ENCODE data around the gene TTF2. TPM values are rescaled to one million over a fixed set of nuclear protein-coding genes. Genes with fewer than 3 reads are reported as not detected.

TTF2 gene
- total RNA-seq, 1 donor from 2014 or later: 19.3 TPM

DNA sequence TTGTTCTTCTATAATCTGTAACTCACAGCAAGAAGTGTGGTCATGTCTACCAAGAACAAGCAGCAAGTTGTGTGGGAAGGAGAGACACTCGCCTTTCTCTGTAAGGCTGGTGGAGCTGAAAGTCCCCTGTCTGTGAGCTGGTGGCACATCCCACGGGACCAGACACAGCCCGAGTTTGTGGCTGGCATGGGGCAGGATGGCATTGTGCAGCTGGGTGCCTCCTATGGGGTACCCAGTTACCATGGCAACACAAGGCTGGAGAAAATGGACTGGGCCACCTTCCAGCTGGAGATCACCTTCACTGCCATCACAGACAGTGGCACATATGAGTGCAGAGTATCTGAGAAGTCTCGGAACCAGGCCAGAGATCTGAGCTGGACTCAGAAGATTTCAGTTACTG is 43.1 kb upstream of the TTF2 start:
- no peak for DNase-seq
- Mint-ChIP-seq H3K9me3 (ENCODE audit: unreplicated experiment) (peaks cover 2% of the 10 kb centered on the region), H3K4me3 (ENCODE audit: unreplicated experiment) (no peak overlapping the region), H3K4me1 (ENCODE audit: low read depth, unreplicated experiment) (peaks cover 8% of the 10 kb centered on the region), H3K27me3 (ENCODE audit: unreplicated experiment) (no peaks in the 10 kb centered on the region), H3K36me3 (ENCODE audit: unreplicated experiment) (no peaks in the 10 kb centered on the region), H3K27ac (ENCODE audit: unreplicated experiment) (no peak overlapping the region)
- TF ChIP-seq, protein P1, sequence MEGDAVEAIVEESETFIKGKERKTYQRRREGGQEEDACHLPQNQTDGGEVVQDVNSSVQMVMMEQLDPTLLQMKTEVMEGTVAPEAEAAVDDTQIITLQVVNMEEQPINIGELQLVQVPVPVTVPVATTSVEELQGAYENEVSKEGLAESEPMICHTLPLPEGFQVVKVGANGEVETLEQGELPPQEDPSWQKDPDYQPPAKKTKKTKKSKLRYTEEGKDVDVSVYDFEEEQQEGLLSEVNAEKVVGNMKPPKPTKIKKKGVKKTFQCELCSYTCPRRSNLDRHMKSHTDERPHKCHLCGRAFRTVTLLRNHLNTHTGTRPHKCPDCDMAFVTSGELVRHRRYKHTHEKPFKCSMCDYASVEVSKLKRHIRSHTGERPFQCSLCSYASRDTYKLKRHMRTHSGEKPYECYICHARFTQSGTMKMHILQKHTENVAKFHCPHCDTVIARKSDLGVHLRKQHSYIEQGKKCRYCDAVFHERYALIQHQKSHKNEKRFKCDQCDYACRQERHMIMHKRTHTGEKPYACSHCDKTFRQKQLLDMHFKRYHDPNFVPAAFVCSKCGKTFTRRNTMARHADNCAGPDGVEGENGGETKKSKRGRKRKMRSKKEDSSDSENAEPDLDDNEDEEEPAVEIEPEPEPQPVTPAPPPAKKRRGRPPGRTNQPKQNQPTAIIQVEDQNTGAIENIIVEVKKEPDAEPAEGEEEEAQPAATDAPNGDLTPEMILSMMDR (IDR thresholded peaks at IDR 0.05; ENCODE audit: partially characterized antibody, unreplicated experiment): no peak

DNA sequence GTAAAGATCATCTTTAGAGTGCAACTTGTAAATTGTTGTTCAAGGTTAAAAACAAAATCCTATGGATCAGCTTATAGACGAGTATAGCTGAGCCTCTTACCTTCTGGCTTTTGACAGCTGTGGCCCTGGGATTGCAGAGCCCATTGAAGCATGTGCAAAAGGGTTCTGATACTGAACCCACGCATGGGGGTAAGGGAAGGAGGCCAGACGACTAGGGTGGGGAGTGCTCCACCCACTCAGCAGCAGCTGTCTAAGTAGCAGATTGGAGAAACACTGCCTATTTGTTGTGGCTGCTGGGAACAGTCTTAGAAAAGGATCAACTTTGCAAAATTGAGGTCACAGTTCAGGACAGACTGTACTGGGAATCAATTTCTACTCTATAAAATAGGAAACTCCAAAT is 42.5 kb upstream of the TTF2 start:
- Mint-ChIP-seq H3K4me3 (ENCODE audit: unreplicated experiment) (no peak overlapping the region), H3K4me1 (ENCODE audit: low read depth, unreplicated experiment) (peaks cover 8% of the 10 kb centered on the region), H3K36me3 (ENCODE audit: unreplicated experiment) (no peaks in the 10 kb centered on the region), H3K27me3 (ENCODE audit: unreplicated experiment) (no peaks in the 10 kb centered on the region), H3K9me3 (ENCODE audit: unreplicated experiment) (peaks cover 2% of the 10 kb centered on the region), H3K27ac (ENCODE audit: unreplicated experiment) (no peak overlapping the region)
- DNase-seq: no peak
- TF ChIP-seq, protein P1 (IDR thresholded peaks at IDR 0.05; ENCODE audit: partially characterized antibody, unreplicated experiment): no peak

DNA sequence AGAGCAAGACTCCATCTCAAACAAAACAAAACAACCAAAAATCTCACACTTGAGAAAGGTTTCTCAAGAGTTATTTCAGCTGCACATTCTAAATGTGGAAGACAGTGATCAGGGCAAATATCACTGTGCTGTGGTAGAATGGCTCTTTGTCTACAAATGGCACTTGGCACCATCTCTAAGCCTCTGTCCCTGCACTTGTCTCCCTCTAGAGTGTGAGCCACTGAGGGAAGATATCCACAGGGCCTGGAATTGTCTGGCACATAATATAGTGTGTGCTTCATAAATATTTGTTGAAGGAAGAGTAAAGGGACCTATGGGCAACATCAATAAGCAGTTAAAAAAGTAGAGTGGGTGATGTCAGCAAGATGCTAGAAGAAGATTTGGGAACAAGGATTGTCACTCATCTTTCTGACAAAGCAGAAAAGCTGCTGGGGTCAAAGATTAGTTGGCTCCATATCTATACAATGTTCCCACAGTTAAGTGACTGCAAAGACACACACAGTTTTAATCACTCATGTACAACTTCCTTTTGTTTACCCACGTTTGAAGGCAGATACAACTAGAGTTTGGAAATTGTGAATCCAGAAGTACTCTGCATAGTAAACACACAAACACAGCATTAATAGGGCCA is 39.5 kb upstream of the TTF2 start:
- Mint-ChIP-seq H3K4me1 (ENCODE audit: low read depth, unreplicated experiment) (peaks cover 8% of the 10 kb centered on the region), H3K27ac (ENCODE audit: unreplicated experiment) (no peak overlapping the region), H3K9me3 (ENCODE audit: unreplicated experiment) (peaks cover 2% of the 10 kb centered on the region), H3K36me3 (ENCODE audit: unreplicated experiment) (no peaks in the 10 kb centered on the region), H3K4me3 (ENCODE audit: unreplicated experiment) (no peak overlapping the region), H3K27me3 (ENCODE audit: unreplicated experiment) (no peaks in the 10 kb centered on the region)
- DNase-seq: no peak
- TF ChIP-seq, protein P1 (IDR thresholded peaks at IDR 0.05; ENCODE audit: partially characterized antibody, unreplicated experiment): no peak

DNA sequence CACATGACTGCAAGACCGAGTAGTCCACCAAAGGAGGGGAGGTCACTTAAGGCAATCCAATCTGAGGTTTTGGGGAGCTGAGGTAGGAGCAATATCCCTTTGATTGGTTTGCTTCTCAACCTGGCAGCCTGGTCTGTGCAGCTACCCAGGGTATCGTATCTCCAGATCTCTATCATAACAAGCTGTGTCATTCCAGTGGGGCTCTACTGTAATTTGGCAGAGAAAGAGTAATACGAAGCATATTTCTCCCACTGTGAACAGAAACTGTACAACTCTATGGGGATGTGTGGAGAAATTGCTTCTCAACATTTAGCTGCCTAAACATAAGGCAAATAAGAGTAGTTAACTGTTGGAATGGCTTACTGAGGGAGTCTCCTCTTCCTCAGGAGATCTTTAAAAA is 38.0 kb upstream of the TTF2 start:
- Mint-ChIP-seq H3K4me1 (ENCODE audit: low read depth, unreplicated experiment) (peaks cover 8% of the 10 kb centered on the region), H3K36me3 (ENCODE audit: unreplicated experiment) (no peaks in the 10 kb centered on the region), H3K9me3 (ENCODE audit: unreplicated experiment) (peaks cover 2% of the 10 kb centered on the region), H3K27ac (ENCODE audit: unreplicated experiment) (no peak overlapping the region), H3K27me3 (ENCODE audit: unreplicated experiment) (peaks cover 2% of the 10 kb centered on the region), H3K4me3 (ENCODE audit: unreplicated experiment) (no peak overlapping the region)
- TF ChIP-seq, protein P1 (IDR thresholded peaks at IDR 0.05; ENCODE audit: partially characterized antibody, unreplicated experiment): no peak
- no peak for DNase-seq

DNA sequence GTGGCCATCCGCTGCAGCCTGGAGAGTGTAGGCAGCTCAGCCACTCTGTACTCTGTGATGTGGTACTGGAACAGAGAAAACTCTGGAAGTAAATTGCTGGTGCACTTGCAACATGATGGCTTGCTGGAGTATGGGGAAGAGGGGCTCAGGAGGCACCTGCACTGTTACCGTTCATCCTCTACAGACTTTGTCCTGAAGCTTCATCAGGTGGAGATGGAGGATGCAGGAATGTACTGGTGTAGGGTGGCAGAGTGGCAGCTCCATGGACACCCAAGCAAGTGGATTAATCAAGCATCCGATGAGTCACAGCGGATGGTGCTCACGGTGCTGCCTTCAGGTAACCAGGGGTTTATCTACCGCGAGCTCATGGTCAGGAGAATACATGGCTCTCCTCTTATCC is 34.6 kb upstream of the TTF2 start:
- TF ChIP-seq, protein P1 (IDR thresholded peaks at IDR 0.05; ENCODE audit: partially characterized antibody, unreplicated experiment): no peak
- no peak for DNase-seq
- no peak overlapping the region for H3K4me3 Mint-ChIP-seq (ENCODE audit: unreplicated experiment)
- no peak overlapping the region for H3K27ac Mint-ChIP-seq (ENCODE audit: unreplicated experiment)
- peaks cover 2% of the 10 kb centered on the region for H3K27me3 Mint-ChIP-seq (ENCODE audit: unreplicated experiment)
- H3K9me3 Mint-ChIP-seq (ENCODE audit: unreplicated experiment): peaks cover 2% of the 10 kb centered on the region
- no peaks in the 10 kb centered on the region for H3K4me1 Mint-ChIP-seq (ENCODE audit: low read depth, unreplicated experiment)
- H3K36me3 Mint-ChIP-seq (ENCODE audit: unreplicated experiment): no peaks in the 10 kb centered on the region
